WTC11 (cell line): ENCODE measurements around the gene TPSAB1. TPM values are rescaled to one million over a fixed set of nuclear protein-coding genes. Genes with fewer than 3 reads are reported as not detected.

ENCODE experiments used
- ATAC-seq: fragments of 200-7000 bp; cut with Tn5 transposase; 2 replicates; pipeline ENCODE4 v1.10.0; 2021; ENCODE audit warnings: mild to moderate bottlenecking, moderate library complexity
- CTCF ChIA-PET: fragments of 300-600 bp; sonication (Branson Sonifier 250); formaldehyde crosslinking; loops from one replicate; lab custom pipeline; 2021; ENCODE audit warnings: antibody characterized with exemption; lab: Charles Lee
- POLR2A ChIA-PET: fragments of 350-600 bp; sonication (Branson Sonifier 250); formaldehyde crosslinking; loops from one replicate; lab custom pipeline; 2021; ENCODE audit warnings: antibody characterized with exemption; lab: Charles Lee
- DNase-seq: peaks from one replicate; pipeline ENCODE4 v3.0.0; 2021; ENCODE audit warnings: low spot score
- H3K27ac Mint-ChIP-seq: 2 replicates; pipeline ENCODE4 v1.8.0; 2021; ENCODE audit warnings: mixed read lengths
- H3K27me3 Mint-ChIP-seq: 2 replicates; pipeline ENCODE4 v1.8.0; 2021; ENCODE audit warnings: low read depth, mild to moderate bottlenecking, moderate library complexity, mixed read lengths
- H3K36me3 Mint-ChIP-seq: 2 replicates; pipeline ENCODE4 v1.8.0; 2021; ENCODE audit warnings: mixed read lengths
- H3K4me1 Mint-ChIP-seq: 2 replicates; pipeline ENCODE4 v1.8.0; 2022; ENCODE audit warnings: mixed read lengths
- H3K4me3 Mint-ChIP-seq: 2 replicates; pipeline ENCODE4 v1.8.0; 2021; ENCODE audit warnings: mild to moderate bottlenecking, moderate library complexity, mixed read lengths
- H3K9me3 Mint-ChIP-seq: 2 replicates; pipeline ENCODE4 v1.8.0; 2021; ENCODE audit warnings: mixed read lengths
- AR ChIP-seq: fragments of 250-450 bp; sonication (Bioruptor Pico); IDR thresholded peaks from 2 replicates; pipeline ENCODE4 v1.9.0; 2021; ENCODE audit warnings: mild to moderate bottlenecking
- ATF2 ChIP-seq: sonication (generic); formaldehyde crosslinking; IDR thresholded peaks from 2 replicates; pipeline ENCODE4 v1.8.1; 2022; ENCODE audit warnings: low read depth, missing genetic modification reagents, borderline replicate concordance
- CBFB ChIP-seq: sonication (generic); formaldehyde crosslinking; IDR thresholded peaks from 2 replicates; pipeline ENCODE4 v1.8.1; 2022; ENCODE audit warnings: mild to moderate bottlenecking, low read depth, missing genetic modification reagents
- E2F1 ChIP-seq: sonication (generic); formaldehyde crosslinking; IDR thresholded peaks from 2 replicates; pipeline ENCODE4 v1.8.0; 2022; ENCODE audit warnings: mild to moderate bottlenecking, missing genetic modification reagents
- EMX1 ChIP-seq: fragments of 250-450 bp; sonication (Bioruptor Pico); IDR thresholded peaks from 2 replicates; pipeline ENCODE4 v1.8.0; 2021; ENCODE audit warnings: mild to moderate bottlenecking
- JAZF1 ChIP-seq: fragments of 250-450 bp; sonication (Bioruptor Pico); IDR thresholded peaks from 2 replicates; pipeline ENCODE4 v1.9.0; 2021; ENCODE audit warnings: moderate library complexity, mild to moderate bottlenecking, inconsistent platforms
- MYBL2 ChIP-seq: sonication (generic); formaldehyde crosslinking; IDR thresholded peaks from 2 replicates; pipeline ENCODE4 v1.8.1; 2023; ENCODE audit warnings: mild to moderate bottlenecking, moderate library complexity, missing genetic modification reagents
- NR1H2 ChIP-seq: sonication (generic); formaldehyde crosslinking; IDR thresholded peaks from 2 replicates; pipeline ENCODE4 v1.9.0; 2021; ENCODE audit warnings: mild to moderate bottlenecking, moderate library complexity, missing genetic modification reagents
- PRDM15 ChIP-seq: sonication (generic); formaldehyde crosslinking; IDR thresholded peaks from 2 replicates; pipeline ENCODE4 v1.8.0; 2022; ENCODE audit warnings: missing genetic modification reagents
- PREB ChIP-seq: sonication (generic); formaldehyde crosslinking; IDR thresholded peaks from 2 replicates; pipeline ENCODE4 v1.8.1; 2022; ENCODE audit warnings: mild to moderate bottlenecking, missing genetic modification reagents, moderate library complexity, borderline replicate concordance
- PRRX2 ChIP-seq: fragments of 250-450 bp; sonication (Bioruptor Pico); IDR thresholded peaks from 2 replicates; pipeline ENCODE4 v1.8.0; 2021; ENCODE audit warnings: mild to moderate bottlenecking
- RORB ChIP-seq: fragments of 250-450 bp; sonication (Bioruptor Pico); IDR thresholded peaks from 2 replicates; pipeline ENCODE4 v1.9.0; 2021; ENCODE audit warnings: mild to moderate bottlenecking
- STAT6 ChIP-seq: sonication (generic); formaldehyde crosslinking; conservative IDR thresholded peaks from 2 replicates; pipeline ENCODE4 v1.8.1; 2023; ENCODE audit warnings: mild to moderate bottlenecking, low read depth, missing genetic modification reagents, moderate library complexity
- TEAD4 ChIP-seq: sonication (generic); formaldehyde crosslinking; IDR thresholded peaks from 2 replicates; pipeline ENCODE4 v1.8.0; 2022; ENCODE audit warnings: mild to moderate bottlenecking, missing genetic modification reagents
- ZNF121 ChIP-seq: sonication (generic); formaldehyde crosslinking; IDR thresholded peaks from 2 replicates; pipeline ENCODE4 v1.8.0; 2023; ENCODE audit warnings: missing genetic modification reagents
- ZNF532 ChIP-seq: fragments of 250-450 bp; sonication (Bioruptor Pico); IDR thresholded peaks from 2 replicates; pipeline ENCODE4 v1.9.0; 2021; ENCODE audit warnings: mild to moderate bottlenecking, borderline replicate concordance
- total RNA-seq: library from RNA; stranded (reverse); gene quantifications from 3 replicates; pipeline ENCODE4 v1.2.3, GENCODE V29; 2021

The TPSAB1 gene
- total RNA-seq, 1 experiment from 2014 or later, result not detected

- peaks cover 5% of the 10 kb centered on the region for H3K4me1 Mint-ChIP-seq
These were observed 17.2 kb downstream of the TPSAB1 start for GRCh38 chr16:1257561-1258224.

More at GRCh38 chr16:1257561-1258224, 17.2 kb downstream of the TPSAB1 start:
- ATAC-seq (no peak), DNase-seq (no peak)
- no peaks in the 10 kb centered on the region for H3K9me3 Mint-ChIP-seq
- ChIA-PET POLR2A (no interaction called here), CTCF (no interaction called here)
- H3K27ac Mint-ChIP-seq, result no peak overlapping the region
- peaks cover 29% of the 10 kb centered on the region for H3K27me3 Mint-ChIP-seq
- TF ChIP-seq RORB (CRISPR knock-in tag) (no peak), AR (CRISPR knock-in tag) (no peak), E2F1 (CRISPR knock-in tag) (no peak), STAT6 (CRISPR knock-in tag) (no peak), MYBL2 (CRISPR knock-in tag) (no peak), JAZF1 (CRISPR knock-in tag) (no peak), ATF2 (CRISPR knock-in tag) (no peak), ZNF121 (CRISPR knock-in tag) (no peak), NR1H2 (CRISPR knock-in tag) (no peak), CBFB (CRISPR knock-in tag) (no peak), EMX1 (CRISPR knock-in tag) (no peak), TEAD4 (CRISPR knock-in tag) (no peak), PRRX2 (CRISPR knock-in tag) (no peak), ZNF532 (CRISPR knock-in tag) (no peak), PRDM15 (no peak), PREB (CRISPR knock-in tag) (no peak)
- no peaks in the 10 kb centered on the region for H3K36me3 Mint-ChIP-seq
- no peak overlapping the region for H3K4me3 Mint-ChIP-seq
